Breast epithelium (tissue), 4 donors: Measurements from ENCODE around the gene FTCDNL1. TPM values are rescaled to one million over a fixed set of nuclear protein-coding genes. Genes with fewer than 3 reads are reported as not detected.

Experiments used
- DNase-seq, 2 donors: peaks; one replicate each; pipeline ENCODE4 v3.0.0-alpha.2; 2019; ENCODE audit warnings: low spot score in 2 of 2
- H3K27ac ChIP-seq, 2 donors: fragments of 200-600 bp; sonication (generic) in 1 of 2; one replicate each; pipeline ENCODE4 v1.5.1; 2016 to 2019; ENCODE audit warnings: mild to moderate bottlenecking in 1 of 2
- H3K27me3 ChIP-seq, 2 donors: fragments of 200-600 bp; sonication (generic) in 1 of 2; one replicate each; pipeline versions ENCODE4 v1.5.1 to v1.6.0; 2017 to 2019; ENCODE audit warnings: control low read depth in 1 of 2, mild to moderate bottlenecking in 1 of 2
- H3K36me3 ChIP-seq: fragments of 200-600 bp; one replicate; pipeline ENCODE4 v1.5.1; 2019
- H3K4me1 ChIP-seq, 2 donors: fragments of 200-600 bp; sonication (generic); one replicate each; pipeline ENCODE4 v1.5.1; 2016 to 2019; ENCODE audit warnings: control low read depth in 1 of 2
- H3K4me3 ChIP-seq, 3 donors: fragments of 200-600 bp; sonication (generic); 1 replicate in 2 of 3; 2 replicates in 1 of 3; pipeline ENCODE4 v1.5.1; 2016 to 2019; ENCODE audit warnings: mild to moderate bottlenecking in 3 of 3, moderate library complexity in 2 of 3
- H3K9me3 ChIP-seq, 2 donors: fragments of 200-600 bp; sonication (generic) in 1 of 2; one replicate each; pipeline ENCODE4 v1.5.1; 2016 to 2019; ENCODE audit warnings: control low read depth in 1 of 2
- POLR2A ChIP-seq: fragments of 450-650 bp; IDR thresholded peaks from one replicate; pipeline ENCODE4 v1.6.1; 2016; ENCODE audit warnings: antibody characterized with exemption, mild to moderate bottlenecking, moderate library complexity
- POLR2AphosphoS5 ChIP-seq, 3 donors: sonication (generic); formaldehyde crosslinking; IDR thresholded peaks; one replicate each; pipeline ENCODE4 v1.6.1; 2017; ENCODE audit warnings: antibody characterized with exemption in 3 of 3
- intact Hi-C: fragments of 100-400 bp; cut with DNase I; formaldehyde crosslinking; loops from one replicate; pipeline ENCODE4 v1.15.1; 2023; ENCODE audit warnings: low total_unique reads
- total RNA-seq, 3 donors: library from RNA; depleted of rRNA; stranded (reverse); fragments of >200 nt; gene quantifications; one replicate each; pipeline ENCODE4 v1.1.0, GENCODE V29; 2016
- TF ChIP-seq, protein P1 (sequence below), 3 donors: fragments of 450-650 bp; IDR thresholded peaks; one replicate each; pipeline ENCODE4 v1.5.1; 2016 to 2017; ENCODE audit warnings: antibody characterized with exemption in 3 of 3, mild to moderate bottlenecking in 3 of 3, moderate library complexity in 3 of 3

The FTCDNL1 gene
- total RNA-seq, 3 donors from 2014 or later, result 3.7 to 5.9 (median 5.2) TPM

DNA sequence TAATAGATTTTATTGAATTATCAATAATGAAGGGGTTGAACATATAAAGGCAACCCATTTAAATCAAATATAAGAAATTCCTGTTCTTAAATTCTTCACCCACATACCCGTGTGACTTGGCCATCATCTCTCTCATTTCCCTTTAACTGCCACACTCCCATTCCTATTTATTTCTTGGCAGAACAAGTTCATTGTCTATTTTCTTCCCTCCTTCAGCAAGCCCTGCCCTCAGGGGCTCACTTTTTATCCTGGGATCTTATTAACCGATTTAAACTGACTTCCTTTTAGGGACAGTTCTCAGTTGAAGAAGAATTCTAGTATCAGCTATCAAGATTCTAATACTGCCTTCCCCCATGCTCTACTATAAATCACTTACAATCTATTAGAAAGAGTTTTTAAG, 123.2 kb downstream of the FTCDNL1 start:
- intact Hi-C loops, result no loop called here

DNA sequence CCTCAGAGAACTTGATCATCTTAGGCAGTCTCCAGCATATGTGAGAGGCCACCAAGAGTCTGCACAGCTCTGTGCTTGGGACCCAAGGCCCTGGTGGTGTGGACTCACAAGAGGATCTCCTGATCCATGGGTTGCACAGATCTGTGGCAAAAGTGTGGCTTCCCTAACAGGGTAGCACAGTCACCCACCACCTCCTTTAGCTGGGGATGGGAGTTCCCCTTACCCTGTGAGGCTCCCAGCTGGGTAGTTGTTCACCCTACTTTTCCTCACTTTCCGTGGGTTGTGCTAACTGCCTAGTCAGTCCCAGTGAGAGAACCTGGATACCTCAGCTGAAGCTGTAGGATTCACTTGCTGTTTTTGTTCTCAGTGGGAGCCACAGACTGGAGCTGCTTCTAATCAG, 123.7 kb downstream of the FTCDNL1 start:
- H3K4me3 ChIP-seq, result no peak overlapping the region
- no peak for DNase-seq
- intact Hi-C loops, result no loop called here
- no peak overlapping the region for H3K27ac ChIP-seq
- TF ChIP-seq POLR2A (no peak), POLR2AphosphoS5 (IDR thresholded peaks at IDR 0.05) (no peak)
- TF ChIP-seq, protein P1, sequence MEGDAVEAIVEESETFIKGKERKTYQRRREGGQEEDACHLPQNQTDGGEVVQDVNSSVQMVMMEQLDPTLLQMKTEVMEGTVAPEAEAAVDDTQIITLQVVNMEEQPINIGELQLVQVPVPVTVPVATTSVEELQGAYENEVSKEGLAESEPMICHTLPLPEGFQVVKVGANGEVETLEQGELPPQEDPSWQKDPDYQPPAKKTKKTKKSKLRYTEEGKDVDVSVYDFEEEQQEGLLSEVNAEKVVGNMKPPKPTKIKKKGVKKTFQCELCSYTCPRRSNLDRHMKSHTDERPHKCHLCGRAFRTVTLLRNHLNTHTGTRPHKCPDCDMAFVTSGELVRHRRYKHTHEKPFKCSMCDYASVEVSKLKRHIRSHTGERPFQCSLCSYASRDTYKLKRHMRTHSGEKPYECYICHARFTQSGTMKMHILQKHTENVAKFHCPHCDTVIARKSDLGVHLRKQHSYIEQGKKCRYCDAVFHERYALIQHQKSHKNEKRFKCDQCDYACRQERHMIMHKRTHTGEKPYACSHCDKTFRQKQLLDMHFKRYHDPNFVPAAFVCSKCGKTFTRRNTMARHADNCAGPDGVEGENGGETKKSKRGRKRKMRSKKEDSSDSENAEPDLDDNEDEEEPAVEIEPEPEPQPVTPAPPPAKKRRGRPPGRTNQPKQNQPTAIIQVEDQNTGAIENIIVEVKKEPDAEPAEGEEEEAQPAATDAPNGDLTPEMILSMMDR (IDR thresholded peaks at IDR 0.05), result no peak
- no peaks in the 10 kb centered on the region for H3K27me3 ChIP-seq
- peaks cover 0 to 3% of the 10 kb centered on the region in 2 donors for H3K9me3 ChIP-seq
- no peaks in the 10 kb centered on the region for H3K36me3 ChIP-seq
- peaks cover 0 to 3% of the 10 kb centered on the region in 2 donors for H3K4me1 ChIP-seq

More for the DNA sequence above, 123.2 kb downstream of the FTCDNL1 start:
- Histone ChIP-seq H3K9me3 (no peaks in the 10 kb centered on the region), H3K27me3 (no peaks in the 10 kb centered on the region), H3K27ac (no peak overlapping the region), H3K4me1 (peaks cover 0 to 3% of the 10 kb centered on the region in 2 donors), H3K4me3 (no peak overlapping the region), H3K36me3 (no peaks in the 10 kb centered on the region)
- DNase-seq, result no peak
- TF ChIP-seq, protein P1 (IDR thresholded peaks at IDR 0.05), result no peak
- TF ChIP-seq POLR2A (no peak), POLR2AphosphoS5 (IDR thresholded peaks at IDR 0.05) (no peak)

DNA sequence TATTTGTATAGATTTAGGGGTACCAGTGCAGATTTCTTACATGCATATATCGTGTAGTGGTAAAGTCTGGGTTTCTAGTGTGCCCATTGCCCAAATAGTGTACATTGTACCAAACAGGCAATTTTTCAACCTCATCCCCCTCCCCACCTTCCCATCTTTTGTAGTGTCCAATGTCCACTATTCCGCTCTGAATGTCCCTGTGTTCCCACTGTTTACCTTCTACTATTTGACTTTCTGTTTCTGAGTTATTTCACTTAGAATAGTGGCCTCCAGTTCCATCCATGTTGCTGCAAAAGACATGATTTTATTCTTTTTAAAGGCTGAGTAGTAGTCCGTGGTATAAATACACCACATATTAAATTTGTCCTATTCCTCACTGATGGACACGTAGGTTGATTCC, 132.9 kb downstream of the FTCDNL1 start:
- intact Hi-C loops, result no loop called here
- DNase-seq, result no peak
- Histone ChIP-seq H3K9me3 (peaks cover 0 to 6% of the 10 kb centered on the region in 2 donors), H3K27me3 (no peaks in the 10 kb centered on the region), H3K4me1 (no peaks in the 10 kb centered on the region), H3K4me3 (no peak overlapping the region), H3K27ac (no peak overlapping the region), H3K36me3 (no peaks in the 10 kb centered on the region)
- TF ChIP-seq POLR2A (no peak), POLR2AphosphoS5 (IDR thresholded peaks at IDR 0.05) (no peak)
- TF ChIP-seq, protein P1 (IDR thresholded peaks at IDR 0.05), result no peak

DNA sequence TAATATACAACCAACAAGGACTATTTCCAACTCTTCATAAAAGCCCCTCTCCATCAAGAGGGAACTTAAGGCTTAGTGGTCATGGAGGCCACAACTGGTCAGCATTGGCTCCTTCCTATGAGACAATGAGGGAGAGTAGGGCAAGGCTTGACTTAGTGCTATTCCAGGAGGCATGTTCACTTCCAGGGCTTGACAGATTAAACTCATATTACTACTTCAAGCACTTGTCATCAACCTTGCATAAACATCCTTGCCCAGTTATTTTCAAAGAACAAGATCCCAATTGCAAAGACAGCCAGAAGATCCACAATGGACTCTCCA, 133.4 kb downstream of the FTCDNL1 start:
- DNase-seq, result no peak
- Histone ChIP-seq H3K36me3 (no peaks in the 10 kb centered on the region), H3K27ac (no peak overlapping the region), H3K27me3 (no peaks in the 10 kb centered on the region), H3K4me1 (no peaks in the 10 kb centered on the region), H3K4me3 (no peak overlapping the region), H3K9me3 (peaks cover 0 to 5% of the 10 kb centered on the region in 2 donors)
- no peak for TF ChIP-seq POLR2AphosphoS5 (IDR thresholded peaks at IDR 0.05)
- no peak for TF ChIP-seq POLR2A
- intact Hi-C loops, result no loop called here

DNA sequence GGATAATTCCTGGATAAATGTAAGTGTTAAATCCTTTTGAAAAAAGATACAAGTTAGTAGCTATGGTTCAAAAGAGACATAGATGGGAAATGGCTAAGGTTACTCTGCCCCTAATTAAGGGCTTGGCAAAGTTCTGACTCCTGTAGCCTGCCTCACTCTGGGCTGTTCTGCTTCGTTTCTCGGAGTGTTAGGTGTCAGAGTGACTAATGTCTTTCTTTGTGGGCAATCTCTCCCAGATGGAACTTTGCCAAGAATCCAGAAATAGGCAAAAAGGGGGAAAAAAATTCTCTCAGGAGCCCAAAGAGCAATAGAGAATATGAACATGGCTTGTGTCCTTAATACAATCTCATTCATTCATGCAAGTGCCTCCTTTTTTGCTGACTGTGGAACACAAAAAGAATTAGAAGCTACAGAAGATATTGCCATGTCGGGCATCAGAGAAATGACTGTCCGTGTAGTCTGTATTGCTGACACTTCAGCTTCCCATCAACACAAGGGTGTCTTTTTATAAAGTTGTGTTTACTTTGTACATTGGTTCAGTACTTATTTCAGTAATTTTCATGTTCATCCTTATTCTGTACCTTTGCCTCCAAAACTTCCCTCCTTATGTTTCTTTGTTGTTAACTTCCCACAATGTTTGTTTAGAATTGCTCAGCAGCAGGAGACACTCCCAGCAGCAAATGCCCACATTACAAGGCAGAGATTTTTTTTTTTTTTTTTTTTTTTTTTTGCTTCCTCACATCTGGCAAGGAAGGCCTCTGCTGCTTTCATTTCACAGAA, 134.0 kb downstream of the FTCDNL1 start:
- intact Hi-C loops, result no loop called here
- Histone ChIP-seq H3K4me3 (no peak overlapping the region), H3K9me3 (no peaks in the 10 kb centered on the region), H3K27me3 (no peaks in the 10 kb centered on the region), H3K36me3 (no peaks in the 10 kb centered on the region), H3K27ac (no peak overlapping the region), H3K4me1 (no peaks in the 10 kb centered on the region)
- no peak for DNase-seq
- TF ChIP-seq POLR2A, result no peak
- TF ChIP-seq, protein P1 (IDR thresholded peaks at IDR 0.05), result no peak
- TF ChIP-seq POLR2AphosphoS5 (IDR thresholded peaks at IDR 0.05), result no peak
